ENCODE results near the gene ATXN2L.
"Not testable (repeated sequence)": the region's sequence is repeated elsewhere in the genome, so short reads cannot be mapped to it uniquely, and the experiment has no call there.

Gene ATXN2L

DNA sequence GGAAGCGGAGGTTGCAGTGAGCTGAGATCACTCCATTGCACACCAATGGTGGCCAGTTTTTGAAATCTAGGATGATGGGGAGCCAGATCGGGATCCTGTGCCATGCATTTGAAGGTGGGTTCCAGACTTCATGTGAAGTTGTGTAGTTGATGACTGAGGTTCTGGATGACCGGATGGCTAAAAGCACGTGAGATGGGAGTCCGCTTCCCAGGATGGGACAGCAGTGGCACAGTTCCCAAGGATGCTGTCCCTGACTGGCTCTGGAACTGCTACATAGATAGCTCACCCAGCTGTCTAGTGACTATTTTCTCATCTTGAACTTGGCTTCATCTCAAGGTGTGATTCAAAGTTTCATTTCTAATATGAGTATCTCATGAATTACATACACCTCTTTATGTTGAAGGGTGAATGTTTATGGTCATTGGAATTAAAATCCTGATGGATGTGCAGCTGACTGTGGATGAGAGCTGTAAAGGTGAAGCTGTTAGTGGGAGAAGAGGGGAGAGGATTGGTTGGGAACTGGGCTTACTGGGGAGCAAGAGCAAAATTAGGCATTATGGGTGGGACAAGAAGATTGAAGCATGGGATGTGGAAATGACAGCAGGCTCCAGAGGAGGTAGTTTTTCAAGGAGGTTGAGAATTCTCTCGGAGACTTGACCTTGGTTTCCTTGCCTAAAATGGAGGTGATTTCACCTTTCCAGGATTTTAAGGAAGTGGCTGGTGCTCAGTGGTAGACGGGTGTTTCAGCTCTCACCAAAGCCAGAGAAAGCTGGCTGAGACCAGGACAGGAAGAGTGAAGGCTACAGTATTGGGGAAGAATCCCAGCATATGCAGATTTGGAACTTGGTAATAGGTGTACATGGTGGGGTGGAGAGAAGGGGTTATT lies 15.1 kb downstream of the ATXN2L start:
- DNase-seq = no peak

DNA sequence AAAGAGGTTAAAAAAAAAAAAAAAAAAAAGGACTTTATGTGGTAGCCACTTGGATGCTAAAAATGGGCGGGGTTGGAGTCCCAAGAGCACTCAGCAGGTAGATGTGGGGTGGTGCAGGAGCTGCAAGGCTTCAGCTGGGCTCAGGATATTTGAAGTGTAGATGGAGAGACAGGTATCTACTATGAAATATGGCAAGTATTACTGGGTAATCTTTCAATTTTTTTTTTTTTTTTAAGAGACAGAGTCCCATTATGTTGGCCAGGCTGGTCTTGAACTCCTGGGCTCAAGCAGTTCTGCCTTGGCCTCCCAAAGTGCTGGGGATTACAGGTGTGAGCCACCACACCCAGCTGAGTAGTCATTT lies 15.7 kb downstream of the ATXN2L start:
- DNase-seq = no peak

DNA sequence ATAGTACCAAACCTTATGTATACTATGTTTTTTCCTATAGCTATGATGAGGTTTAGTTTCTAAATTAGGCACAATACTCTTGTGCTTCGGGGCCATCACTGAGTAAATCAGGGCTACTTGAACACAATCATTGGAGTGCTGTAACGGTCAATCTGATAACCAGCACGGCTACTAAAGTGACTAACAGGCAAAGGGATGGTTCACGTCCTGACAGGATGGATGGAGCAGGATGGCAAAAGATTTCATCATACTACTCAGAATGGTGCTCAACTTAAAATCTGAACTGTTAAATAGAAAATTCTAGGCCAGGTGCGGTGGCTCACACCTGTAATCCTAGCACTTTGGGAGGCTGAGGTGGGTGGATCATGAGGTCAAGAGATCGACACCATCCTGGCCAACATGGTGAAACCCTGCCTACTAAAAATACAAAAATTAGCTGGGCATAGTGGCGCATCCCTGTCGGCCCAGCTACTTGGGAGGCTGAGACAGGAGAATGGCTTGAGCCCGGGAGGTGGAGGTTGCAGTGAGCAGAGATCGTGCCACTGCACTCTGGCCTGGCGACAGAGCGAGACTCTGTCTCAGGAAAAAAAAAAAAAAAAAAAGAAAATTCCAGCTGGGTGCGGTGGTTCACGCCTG lies 16.3 kb downstream of the ATXN2L start:
- no peak for DNase-seq

- no peak for DNase-seq
Measured at GRCh38 chr16:28839899-28840298, 17.1 kb downstream of the ATXN2L start.

GRCh38 chr16:28842696-28843095 lies 19.9 kb downstream of the ATXN2L start:
- DNase-seq = no peak

DNA sequence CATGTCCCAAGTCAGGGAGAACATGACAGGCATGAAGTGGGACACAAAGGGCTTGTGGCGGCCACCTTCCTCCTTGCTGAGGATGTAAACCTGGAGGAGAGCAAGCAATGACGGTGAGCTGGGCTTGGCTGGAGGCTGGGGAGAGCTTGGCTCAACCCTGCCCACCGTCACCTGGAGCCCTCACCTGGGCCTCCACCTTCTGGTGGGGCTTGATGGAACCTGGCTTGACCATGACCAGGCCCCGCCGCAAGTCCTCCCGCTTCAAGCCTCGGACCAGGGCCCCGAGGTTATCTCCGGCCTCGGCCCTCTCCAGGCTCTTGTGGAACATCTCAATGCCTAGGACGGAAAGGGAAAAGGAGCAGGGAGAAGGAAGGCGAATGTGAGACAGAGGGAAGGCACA lies 21.0 kb downstream of the ATXN2L start:
- no peak for DNase-seq

DNA sequence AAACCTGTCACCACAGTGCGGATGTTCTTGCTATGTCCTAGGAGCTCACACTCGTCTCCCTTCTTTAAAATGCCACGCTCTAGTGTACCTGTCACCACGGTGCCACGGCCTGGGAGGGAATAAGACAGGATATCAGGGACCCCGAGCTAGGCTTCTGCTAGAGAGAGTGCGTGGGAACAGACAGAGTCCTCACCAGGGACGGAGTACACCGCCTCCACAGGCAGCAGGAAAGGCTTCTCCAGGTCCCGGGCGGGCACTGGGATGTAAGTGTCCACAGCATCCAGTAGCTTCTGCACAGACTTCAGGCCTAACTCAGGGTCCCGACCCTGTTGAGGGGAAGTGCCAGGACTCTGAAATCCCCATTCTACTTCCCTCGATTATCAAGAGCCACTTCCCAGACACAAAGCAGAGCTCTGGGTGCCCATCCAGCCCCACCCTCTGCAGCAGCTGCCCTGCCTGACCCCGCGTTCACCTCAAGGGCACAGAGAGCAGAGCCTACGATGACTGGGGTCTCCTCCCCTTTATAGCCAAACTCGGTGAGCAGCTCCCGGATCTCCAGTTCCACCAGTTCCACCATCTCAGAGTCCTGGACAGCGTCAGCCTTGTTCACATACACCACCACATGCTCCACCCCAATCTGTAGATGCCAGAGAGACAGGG lies 21.6 kb downstream of the ATXN2L start:
- no peak for DNase-seq

DNA sequence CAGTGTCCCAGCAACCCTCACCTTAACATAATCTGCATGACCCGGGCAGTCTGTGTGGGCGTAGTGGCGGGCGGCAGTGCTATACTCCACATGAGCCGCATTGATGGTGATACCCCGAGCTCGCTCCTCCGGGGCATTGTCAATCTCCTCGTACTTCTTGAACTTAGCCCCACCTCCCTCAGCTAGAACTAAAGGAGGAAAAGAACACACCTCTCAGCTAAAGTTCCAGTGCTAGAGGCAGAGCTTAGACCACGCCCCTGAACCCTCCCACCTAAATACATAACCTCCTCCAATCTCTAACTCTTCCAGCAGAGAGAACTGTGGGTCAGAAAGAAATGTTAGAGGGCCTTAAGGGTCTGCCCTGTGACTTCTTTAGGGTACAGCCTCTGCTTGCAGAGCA lies 22.5 kb downstream of the ATXN2L start:
- DNase-seq = peak; percentile 68

DNA sequence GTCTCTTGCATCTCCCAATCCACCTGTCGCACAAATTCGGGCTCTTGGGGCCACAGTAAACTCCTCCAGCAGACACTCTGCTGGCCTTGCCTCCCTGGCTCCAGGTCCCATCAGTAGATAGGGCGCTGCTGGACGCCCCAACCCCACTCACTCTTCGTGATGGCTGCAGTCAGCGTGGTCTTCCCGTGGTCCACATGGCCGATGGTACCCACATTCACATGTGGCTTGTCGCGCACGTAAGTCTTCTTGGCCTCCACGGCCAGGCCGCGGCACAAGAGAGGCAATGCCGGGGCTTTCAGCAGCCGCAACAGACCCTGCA lies 22.9 kb downstream of the ATXN2L start:
- no peak for DNase-seq

- peak; percentile 99 for DNase-seq
Measured at GRCh38 chr16:28846080-28846932, 23.5 kb downstream of the ATXN2L start, which contains the start of gene TUFM. Gene TUFM, minus strand, starts transcription at chr16:28846348. Its CDS starts 79 bp downstream, at chr16:28846269.

GRCh38 chr16:28846933-28847273 lies 24.1 kb downstream of the ATXN2L start:
- DNase-seq = no peak

DNA sequence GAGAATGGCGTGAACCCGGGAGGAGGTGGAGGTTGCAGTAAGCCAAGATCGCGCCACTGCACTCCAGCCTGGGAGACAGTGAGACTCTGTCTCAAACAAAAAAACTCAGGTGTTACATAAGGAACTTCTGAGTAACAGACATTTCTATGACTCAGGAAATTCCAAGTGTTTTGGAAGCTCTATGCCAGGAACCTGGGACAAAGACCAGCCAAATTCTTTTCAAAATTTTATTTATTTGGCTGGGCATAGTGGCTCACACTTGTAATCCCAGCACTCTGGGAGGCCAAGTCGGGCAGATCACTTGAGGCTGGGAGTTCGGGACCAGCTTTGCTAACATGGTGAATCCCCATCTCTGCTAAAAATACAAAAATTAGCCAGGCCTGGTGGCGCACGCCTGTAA lies 35.6 kb downstream of the ATXN2L start:
- DNase-seq = no peak

GRCh38 chr16:28859326-28859725 lies 36.5 kb downstream of the ATXN2L start:
- DNase-seq = no peak

DNA sequence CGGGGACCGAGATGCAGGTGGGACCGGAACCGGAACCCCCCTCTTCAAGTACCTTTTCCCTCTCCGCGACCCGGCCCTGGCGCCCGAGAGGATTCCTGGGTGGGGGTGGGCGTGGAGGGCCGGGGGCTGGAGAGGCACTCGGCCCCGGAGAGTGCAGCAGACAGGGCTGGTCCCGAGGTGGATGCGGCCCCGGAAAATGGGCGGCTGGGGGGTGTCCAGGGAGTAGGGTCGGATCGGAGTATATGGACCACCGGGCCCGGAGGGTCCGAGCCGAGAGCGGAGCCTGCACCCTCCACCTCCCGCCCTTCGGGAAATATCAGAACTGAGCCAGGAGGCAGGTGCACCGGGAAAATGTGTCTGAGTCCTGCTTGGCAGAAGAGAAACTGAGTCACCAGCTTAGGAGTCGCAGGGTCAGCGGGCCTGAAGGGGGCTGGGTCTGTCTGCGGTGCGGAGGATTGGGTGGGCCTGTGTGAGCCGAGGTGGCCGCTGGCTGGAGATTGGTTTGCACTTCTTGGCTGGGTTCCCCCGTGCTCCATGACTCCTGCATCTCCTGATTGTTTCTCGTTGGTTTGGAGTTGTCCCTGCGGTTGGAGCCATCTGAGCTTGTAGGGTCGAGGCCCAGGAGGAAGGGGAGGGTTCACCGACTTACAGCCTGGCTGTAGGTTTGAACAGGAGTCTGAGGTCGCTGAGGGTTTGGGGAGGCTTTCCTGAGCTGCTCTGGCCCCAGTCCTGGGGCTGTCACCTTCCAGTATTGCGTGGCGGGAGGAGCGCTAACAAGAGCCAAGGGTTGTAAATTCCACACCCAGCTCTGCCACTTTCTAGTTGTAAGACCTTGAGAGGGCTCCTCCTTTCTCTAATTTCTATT lies 41.4 kb downstream of the ATXN2L start:
- peak; percentile 70 for DNase-seq

GRCh38 chr16:28865001-28865688 lies 42.3 kb downstream of the ATXN2L start:
- DNase-seq = no peak

GRCh38 chr16:28865722-28866453 lies 43.1 kb downstream of the ATXN2L start:
- no peak for DNase-seq

GRCh38 chr16:28866454-28866804 lies 43.6 kb downstream of the ATXN2L start:
- DNase-seq = no peak

- no peak for DNase-seq
Measured at GRCh38 chr16:28867241-28867640, 44.4 kb downstream of the ATXN2L start.

- DNase-seq = not testable (repeated sequence)
Measured at GRCh38 chr16:28867646-28868045, 44.8 kb downstream of the ATXN2L start.

DNA sequence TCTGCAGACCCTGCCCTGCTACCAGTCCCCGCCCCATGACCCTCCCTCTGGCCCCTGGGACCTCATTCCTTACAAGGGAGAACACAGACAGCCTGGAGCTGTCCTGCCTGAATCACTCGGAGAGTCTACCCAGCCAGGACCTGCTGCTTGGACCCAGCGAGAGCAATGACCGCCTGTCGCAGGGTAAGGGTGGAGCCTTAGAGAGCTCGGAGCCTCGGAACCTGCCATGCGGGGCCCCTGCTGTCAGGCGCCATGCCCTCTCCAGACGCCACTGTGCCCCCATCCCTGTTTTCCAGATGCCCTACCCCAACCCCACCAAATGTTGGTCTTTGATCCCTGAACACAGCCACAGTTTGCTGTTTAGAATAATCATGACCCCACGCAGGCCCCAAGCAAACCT lies 46.4 kb downstream of the ATXN2L start:
- DNase-seq = no peak

DNA sequence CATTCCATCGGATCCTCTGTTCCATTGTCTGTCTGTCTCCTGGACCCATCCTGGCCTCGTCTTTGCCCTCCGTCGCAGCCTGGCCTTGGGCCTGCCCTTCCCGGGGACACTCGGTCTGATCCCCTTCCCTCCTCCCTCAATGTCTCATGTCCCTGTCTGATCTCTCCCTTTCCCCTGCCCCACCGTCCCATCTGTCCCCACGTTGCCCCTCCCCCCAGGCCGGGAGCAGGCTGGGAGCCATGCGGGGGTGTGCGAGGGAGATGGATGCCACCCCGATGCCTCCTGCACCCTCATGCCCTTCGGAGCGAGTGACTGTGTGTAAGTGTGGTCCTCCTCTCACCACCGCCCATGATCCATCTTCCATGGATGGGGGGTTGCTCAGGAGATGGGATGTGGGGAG lies 50.2 kb downstream of the ATXN2L start:
- DNase-seq = no peak
